SK-N-SH (cell line): ENCODE data around the gene DYRK1A. TPM values are rescaled to one million over a fixed set of nuclear protein-coding genes. Genes with fewer than 3 reads are reported as not detected.

Experiments used
- CTCF ChIA-PET: fragments of 300-600, 350-600 bp; formaldehyde crosslinking; extraction: SDS; loops from one replicate; lab custom pipeline; 2021; lab: Yijun Ruan, JAX
- POLR2A ChIA-PET: fragments of 350-600 bp; sonication (Branson Sonifier 250); formaldehyde crosslinking; extraction: SDS; loops from one replicate; lab custom pipeline; 2020; ENCODE audit warnings: antibody characterized with exemption, inconsistent platforms; lab: Yijun Ruan, JAX
- DNase-seq: peaks from one replicate; pipeline ENCODE4 v3.0.0; 2012
- H2AFZ ChIP-seq: fragments of 200-600 bp; sonication (generic); 2 replicates; pipeline ENCODE4 v1.8.1; 2016; ENCODE audit warnings: antibody characterized with exemption, mild to moderate bottlenecking, low read depth
- H3F3A ChIP-seq: fragments of 200-600 bp; sonication (generic); replicated peaks from 2 replicates; pipeline ENCODE3; 2016; ENCODE audit warnings: antibody characterized with exemption, mild to moderate bottlenecking; ENCODE audit not compliant: insufficient read depth
- H3K27ac ChIP-seq, 2 experiments: fragments of 200-500 bp in 1 of 2; fragments of 200-600 bp in 1 of 2; sonication (Bioruptor generic) in 1 of 2; sonication (generic), shearing (Covaris generic) in 1 of 2; 2 replicates each; pipeline versions ENCODE4 v1.5.1 to v1.6.1; 2014 to 2016; ENCODE audit warnings: low read depth in 2 of 2, inconsistent platforms in 1 of 2, low read length in 1 of 2, mild to moderate bottlenecking in 1 of 2, mixed read lengths in 1 of 2
- H3K27me3 ChIP-seq: fragments of 200-600 bp; sonication (generic), shearing (Covaris generic); 2 replicates; pipeline ENCODE4 v1.6.1; 2016; ENCODE audit warnings: mixed run types; ENCODE audit not compliant: insufficient read depth
- H3K36me3 ChIP-seq, 2 experiments: fragments of 200-500 bp in 1 of 2; fragments of 200-600 bp in 1 of 2; sonication (Bioruptor generic) in 1 of 2; sonication (generic) in 1 of 2; replicated peaks in 1 of 2; 2 replicates each; pipeline versions ENCODE3 to v1.5.1; 2014 to 2016; ENCODE audit warnings: low read length in 1 of 2, mild to moderate bottlenecking in 1 of 2; ENCODE audit not compliant: insufficient read depth in 2 of 2, control insufficient read depth in 1 of 2
- H3K4me1 ChIP-seq, 2 experiments: fragments of 200-500 bp in 1 of 2; fragments of 200-600 bp in 1 of 2; sonication (Bioruptor generic) in 1 of 2; sonication (generic), shearing (Covaris generic) in 1 of 2; 2 replicates each; pipeline versions ENCODE4 v1.5.1 to v1.6.1; 2014 to 2016; ENCODE audit warnings: low read depth in 1 of 2, low read length in 1 of 2, mixed run types in 1 of 2; ENCODE audit not compliant: insufficient read depth in 2 of 2, control insufficient read depth in 1 of 2
- H3K4me2 ChIP-seq: fragments of 200-600 bp; sonication (generic), shearing (Covaris generic); 2 replicates; pipeline ENCODE4 v1.6.1; 2017; ENCODE audit warnings: mixed run types
- H3K4me3 ChIP-seq, 2 experiments: fragments of 200-500 bp in 1 of 2; fragments of 200-600 bp in 1 of 2; sonication (Bioruptor generic) in 1 of 2; sonication (generic), shearing (Covaris generic) in 1 of 2; 2 replicates each; pipeline versions ENCODE4 v1.5.1 to v1.8.1; 2014 to 2016; ENCODE audit warnings: low read depth in 2 of 2, inconsistent platforms in 1 of 2, low read length in 1 of 2, mild to moderate bottlenecking in 1 of 2, mixed read lengths in 1 of 2, moderate library complexity in 1 of 2
- H3K79me2 ChIP-seq: fragments of 200-600 bp; sonication (generic); 2 replicates; pipeline ENCODE4 v1.8.1; 2017; ENCODE audit warnings: mild to moderate bottlenecking; ENCODE audit not compliant: insufficient read depth
- H3K9ac ChIP-seq: fragments of 200-600 bp; sonication (generic); 2 replicates; pipeline ENCODE4 v1.6.1; 2017; ENCODE audit warnings: mixed run types
- H3K9me2 ChIP-seq: fragments of 200-600 bp; sonication (generic); 2 replicates; pipeline ENCODE4 v1.6.1; 2017; ENCODE audit warnings: mixed run types
- H3K9me3 ChIP-seq: fragments of 200-600 bp; sonication (generic); 2 replicates; pipeline ENCODE4 v1.6.1; 2017; ENCODE audit warnings: mixed run types, mild to moderate bottlenecking, moderate library complexity
- H4K20me1 ChIP-seq: fragments of 200-600 bp; sonication (generic); 2 replicates; pipeline ENCODE4 v1.6.1; 2017; ENCODE audit warnings: mild to moderate bottlenecking, mixed run types; ENCODE audit not compliant: insufficient read depth
- ELF1 ChIP-seq: IDR thresholded peaks from 2 replicates; pipeline ENCODE4 v1.4.0; 2012
- FOXJ3 ChIP-seq: sonication (generic); formaldehyde crosslinking; IDR thresholded peaks from 2 replicates; pipeline ENCODE4 v1.5.1; 2020; ENCODE audit warnings: mild to moderate bottlenecking, missing genetic modification reagents
- FOXM1 ChIP-seq: IDR thresholded peaks from 2 replicates; pipeline ENCODE4 v1.4.0; 2012; ENCODE audit warnings: low read depth, mild to moderate bottlenecking
- GATA2 ChIP-seq: sonication (generic); formaldehyde crosslinking; IDR thresholded peaks from 2 replicates; pipeline ENCODE4 v1.5.0; 2020; ENCODE audit warnings: mild to moderate bottlenecking, missing genetic modification reagents
- MEF2A ChIP-seq: IDR thresholded peaks from 2 replicates; pipeline ENCODE4 v1.4.0; 2012; ENCODE audit warnings: low read depth, borderline replicate concordance
- NRF1 ChIP-seq: IDR thresholded peaks from 2 replicates; pipeline ENCODE4 v1.6.1; 2012; ENCODE audit warnings: low read depth, mild to moderate bottlenecking, low read length
- PBX3 ChIP-seq: IDR thresholded peaks from 2 replicates; pipeline ENCODE4; 2012
- RAD21 ChIP-seq: IDR thresholded peaks from 2 replicates; pipeline ENCODE4 v1.6.1; 2012; ENCODE audit warnings: mild to moderate bottlenecking, low read length
- REST ChIP-seq: IDR thresholded peaks from 2 replicates; pipeline ENCODE4 v1.6.1; 2012; ENCODE audit warnings: mild to moderate bottlenecking, low read depth, low read length, moderate library complexity
- SIN3A ChIP-seq: IDR thresholded peaks from 2 replicates; pipeline ENCODE4 v1.6.1; 2012; ENCODE audit warnings: low read depth, mild to moderate bottlenecking, low read length, moderate library complexity, borderline replicate concordance
- SMC3 ChIP-seq: IDR thresholded peaks from 2 replicates; pipeline ENCODE4 v1.6.1; 2012; ENCODE audit warnings: low read depth, low read length, improper control_type of control experiment
- TEAD4 ChIP-seq: IDR thresholded peaks from 2 replicates; pipeline ENCODE4 v1.4.0; 2012; ENCODE audit warnings: mild to moderate bottlenecking, borderline replicate concordance; ENCODE audit not compliant: insufficient read depth
- USF1 ChIP-seq: IDR thresholded peaks from 2 replicates; pipeline ENCODE4 v1.4.0; 2012; ENCODE audit warnings: low read depth, borderline replicate concordance
- USF2 ChIP-seq: fragments of 150-350 bp; IDR thresholded peaks from 2 replicates; pipeline ENCODE4 v1.6.1; 2017; ENCODE audit warnings: antibody characterized with exemption, low read length, low read depth, borderline replicate concordance
- WGBS: methylation state at CpG from one replicate; pipeline ENCODE4 v1.1.6; 2017; ENCODE audit warnings: low lambda C conversion rate; 5-methylcytosine and 5-hydroxymethylcytosine counted together
- polyA plus RNA-seq, 3 experiments: library from polyadenylated mRNA; depleted of rRNA; stranded (reverse); fragments of >200 nt; gene quantifications; 2 replicates each; pipeline ENCODE4 v1.2.3, GENCODE V29; 2012
- TF ChIP-seq, protein P1 (sequence below): IDR thresholded peaks from 2 replicates; pipeline ENCODE4 v1.4.0; 2012; ENCODE audit warnings: low read depth
- TF ChIP-seq, protein P2 (sequence below): fragments of 200-600 bp; sonication (generic); IDR thresholded peaks from 2 replicates; pipeline ENCODE4 v1.6.1; 2017; ENCODE audit warnings: antibody characterized with exemption, mild to moderate bottlenecking, moderate library complexity

Gene DYRK1A
- polyA plus RNA-seq, 1 of the 3 experiments (the other 2 are of a cell fraction) = 19.3 TPM

DNA sequence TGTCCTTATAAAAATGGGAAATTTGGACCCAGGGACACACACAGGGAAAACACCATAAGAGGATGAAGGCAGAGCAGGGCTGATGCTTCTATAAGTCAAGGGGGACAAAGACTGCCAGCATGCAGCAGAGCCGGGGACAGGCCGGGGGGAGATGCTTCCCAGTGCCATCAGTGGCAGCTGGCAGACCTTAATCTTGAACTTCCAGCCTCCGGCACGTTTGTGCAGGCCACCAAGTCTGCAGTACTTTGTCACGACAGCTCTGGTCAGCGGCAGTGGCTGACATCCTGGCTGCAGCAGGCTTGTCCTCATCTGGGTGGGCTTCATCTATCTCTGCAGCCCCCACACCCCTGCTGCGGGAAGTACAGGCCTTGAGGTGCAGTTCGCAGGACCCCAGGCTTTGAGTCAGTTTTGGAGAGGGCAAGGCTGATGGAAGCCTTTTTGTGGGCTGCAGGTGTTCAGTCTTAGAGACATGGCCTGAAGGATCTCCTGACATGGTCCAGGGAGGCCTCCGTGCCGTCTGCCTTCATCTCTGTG, 186.0 kb downstream of the DYRK1A start:
- H3K9me3 ChIP-seq = no peaks in the 10 kb centered on the region
- ChIA-PET CTCF (no interaction called here), POLR2A (no interaction called here)
- no peak for DNase-seq
- 71% methylated on average over 2 of the region's 10 CpGs for WGBS
- no peak overlapping the region for H3K27ac ChIP-seq
- H3K9me2 ChIP-seq = no peaks in the 10 kb centered on the region
- H2AFZ ChIP-seq = no peak overlapping the region
- H4K20me1 ChIP-seq = no peaks in the 10 kb centered on the region
- H3K4me1 ChIP-seq = peaks cover 0 to 4% of the 10 kb centered on the region in 2 experiments; a peak in 2 of 4 replicates
- H3F3A ChIP-seq = no peaks in the 10 kb centered on the region
- no peaks in the 10 kb centered on the region for H3K36me3 ChIP-seq
- no peak overlapping the region for H3K4me3 ChIP-seq
- no peak overlapping the region for H3K4me2 ChIP-seq
- TF ChIP-seq MEF2A = no peak
- no peak for TF ChIP-seq RAD21
- no peak for TF ChIP-seq REST
- TF ChIP-seq SMC3 = no peak
- no peak for TF ChIP-seq USF2
- no peak for TF ChIP-seq USF1
- TF ChIP-seq PBX3 = no peak
- TF ChIP-seq FOXM1 = no peak
- TF ChIP-seq, all 33 proteins: peak for 0
- Histone ChIP-seq H3K79me2 (no peaks in the 10 kb centered on the region), H3K27me3 (no peaks in the 10 kb centered on the region), H3K9ac (no peak overlapping the region)

- H3K4me1 ChIP-seq = no peaks in the 10 kb centered on the region; a peak in 2 of 4 replicates
- H3K27me3 ChIP-seq = no peaks in the 10 kb centered on the region
- no peak for DNase-seq
- no peak overlapping the region for H3K27ac ChIP-seq
- ChIA-PET POLR2A (no interaction called here), CTCF (no interaction called here)
- WGBS = 66% methylated on average over 10 of the region's 10 CpGs
- H3K9ac ChIP-seq = no peak overlapping the region
- TF ChIP-seq, protein P1, sequence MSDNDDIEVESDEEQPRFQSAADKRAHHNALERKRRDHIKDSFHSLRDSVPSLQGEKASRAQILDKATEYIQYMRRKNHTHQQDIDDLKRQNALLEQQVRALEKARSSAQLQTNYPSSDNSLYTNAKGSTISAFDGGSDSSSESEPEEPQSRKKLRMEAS = no peak
- TF ChIP-seq GATA2 (CRISPR knock-in tag) = no peak
- TF ChIP-seq, protein P2, sequence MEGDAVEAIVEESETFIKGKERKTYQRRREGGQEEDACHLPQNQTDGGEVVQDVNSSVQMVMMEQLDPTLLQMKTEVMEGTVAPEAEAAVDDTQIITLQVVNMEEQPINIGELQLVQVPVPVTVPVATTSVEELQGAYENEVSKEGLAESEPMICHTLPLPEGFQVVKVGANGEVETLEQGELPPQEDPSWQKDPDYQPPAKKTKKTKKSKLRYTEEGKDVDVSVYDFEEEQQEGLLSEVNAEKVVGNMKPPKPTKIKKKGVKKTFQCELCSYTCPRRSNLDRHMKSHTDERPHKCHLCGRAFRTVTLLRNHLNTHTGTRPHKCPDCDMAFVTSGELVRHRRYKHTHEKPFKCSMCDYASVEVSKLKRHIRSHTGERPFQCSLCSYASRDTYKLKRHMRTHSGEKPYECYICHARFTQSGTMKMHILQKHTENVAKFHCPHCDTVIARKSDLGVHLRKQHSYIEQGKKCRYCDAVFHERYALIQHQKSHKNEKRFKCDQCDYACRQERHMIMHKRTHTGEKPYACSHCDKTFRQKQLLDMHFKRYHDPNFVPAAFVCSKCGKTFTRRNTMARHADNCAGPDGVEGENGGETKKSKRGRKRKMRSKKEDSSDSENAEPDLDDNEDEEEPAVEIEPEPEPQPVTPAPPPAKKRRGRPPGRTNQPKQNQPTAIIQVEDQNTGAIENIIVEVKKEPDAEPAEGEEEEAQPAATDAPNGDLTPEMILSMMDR = no peak
- no peak for TF ChIP-seq ELF1
- no peak for TF ChIP-seq TEAD4
- no peak for TF ChIP-seq NRF1
- no peak for TF ChIP-seq FOXJ3 (CRISPR knock-in tag)
- no peak for TF ChIP-seq SIN3A
- H3K4me2 ChIP-seq = no peak overlapping the region
- H3K9me3 ChIP-seq = no peaks in the 10 kb centered on the region
- no peaks in the 10 kb centered on the region for H3K9me2 ChIP-seq
- no peak overlapping the region for H2AFZ ChIP-seq
- no peaks in the 10 kb centered on the region for H3K79me2 ChIP-seq
- H4K20me1 ChIP-seq = no peaks in the 10 kb centered on the region
- no peak overlapping the region for H3K4me3 ChIP-seq
- no peaks in the 10 kb centered on the region for H3K36me3 ChIP-seq
- H3F3A ChIP-seq = no peaks in the 10 kb centered on the region
Measured at GRCh38 chr21:37553078-37553481, 186.5 kb downstream of the DYRK1A start.
